ENCODE measurements around the gene PIP5KL1. TPM values are rescaled to one million over a fixed set of nuclear protein-coding genes. Genes with fewer than 3 reads are reported as not detected.

The PIP5KL1 gene
- total RNA-seq, 3 donors from 2014 or later: 0.58 to 1.9 (median 1.1) TPM

GRCh38 chr9:127955294-127956015 lies 24.9 kb upstream of the PIP5KL1 start:
- Histone ChIP-seq H3K36me3 (ENCODE audit: low read depth) (no peaks in the 10 kb centered on the region), H3K4me1 (ENCODE audit: low read depth) (peaks cover 59% of the 10 kb centered on the region), H3K4me3 (no peak overlapping the region), H3K9me3 (no peaks in the 10 kb centered on the region)
- intact Hi-C loops (cut with DNase I, micrococcal nuclease): loop anchor here in 1 of 2 donors (10.0 kb wide), 1 partner anchor 159 kb away; no protein-coding TSS in a partner anchor
- peak; percentile 92 for ATAC-seq
- peak; percentile 89 to 95 (median 93) for DNase-seq
- TF ChIP-seq, protein P1, sequence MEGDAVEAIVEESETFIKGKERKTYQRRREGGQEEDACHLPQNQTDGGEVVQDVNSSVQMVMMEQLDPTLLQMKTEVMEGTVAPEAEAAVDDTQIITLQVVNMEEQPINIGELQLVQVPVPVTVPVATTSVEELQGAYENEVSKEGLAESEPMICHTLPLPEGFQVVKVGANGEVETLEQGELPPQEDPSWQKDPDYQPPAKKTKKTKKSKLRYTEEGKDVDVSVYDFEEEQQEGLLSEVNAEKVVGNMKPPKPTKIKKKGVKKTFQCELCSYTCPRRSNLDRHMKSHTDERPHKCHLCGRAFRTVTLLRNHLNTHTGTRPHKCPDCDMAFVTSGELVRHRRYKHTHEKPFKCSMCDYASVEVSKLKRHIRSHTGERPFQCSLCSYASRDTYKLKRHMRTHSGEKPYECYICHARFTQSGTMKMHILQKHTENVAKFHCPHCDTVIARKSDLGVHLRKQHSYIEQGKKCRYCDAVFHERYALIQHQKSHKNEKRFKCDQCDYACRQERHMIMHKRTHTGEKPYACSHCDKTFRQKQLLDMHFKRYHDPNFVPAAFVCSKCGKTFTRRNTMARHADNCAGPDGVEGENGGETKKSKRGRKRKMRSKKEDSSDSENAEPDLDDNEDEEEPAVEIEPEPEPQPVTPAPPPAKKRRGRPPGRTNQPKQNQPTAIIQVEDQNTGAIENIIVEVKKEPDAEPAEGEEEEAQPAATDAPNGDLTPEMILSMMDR (IDR thresholded peaks at IDR 0.05): peak; percentile 76

GRCh38 chr9:127954831-127955293 lies 24.3 kb upstream of the PIP5KL1 start:
- intact Hi-C loops (cut with DNase I, micrococcal nuclease): loop anchor here in 1 of 2 donors (10.0 kb wide), 1 partner anchor 160 kb away; no protein-coding TSS in a partner anchor
- peaks cover 53% of the 10 kb centered on the region for H3K4me1 ChIP-seq (ENCODE audit: low read depth)
- ATAC-seq: no peak
- DNase-seq: peak in 1 of 3 donors; percentile 55
- no peaks in the 10 kb centered on the region for H3K36me3 ChIP-seq (ENCODE audit: low read depth)
- TF ChIP-seq, protein P1 (IDR thresholded peaks at IDR 0.05): no peak
- no peaks in the 10 kb centered on the region for H3K9me3 ChIP-seq
- H3K4me3 ChIP-seq: no peak overlapping the region

- H3K4me3 ChIP-seq: no peak overlapping the region
- no peaks in the 10 kb centered on the region for H3K36me3 ChIP-seq (ENCODE audit: low read depth)
- intact Hi-C loops (cut with DNase I, micrococcal nuclease): loop anchor here in 1 of 2 donors (10.0 kb wide), 1 partner anchor 161 kb away; no protein-coding TSS in a partner anchor
- DNase-seq: peak in 1 of 3 donors; percentile 51
- H3K9me3 ChIP-seq: no peaks in the 10 kb centered on the region
- TF ChIP-seq, protein P1 (IDR thresholded peaks at IDR 0.05): no peak
- H3K4me1 ChIP-seq (ENCODE audit: low read depth): peaks cover 52% of the 10 kb centered on the region
- peak; percentile 28 for ATAC-seq
Measured at GRCh38 chr9:127953768-127954505, 23.4 kb upstream of the PIP5KL1 start.

DNA sequence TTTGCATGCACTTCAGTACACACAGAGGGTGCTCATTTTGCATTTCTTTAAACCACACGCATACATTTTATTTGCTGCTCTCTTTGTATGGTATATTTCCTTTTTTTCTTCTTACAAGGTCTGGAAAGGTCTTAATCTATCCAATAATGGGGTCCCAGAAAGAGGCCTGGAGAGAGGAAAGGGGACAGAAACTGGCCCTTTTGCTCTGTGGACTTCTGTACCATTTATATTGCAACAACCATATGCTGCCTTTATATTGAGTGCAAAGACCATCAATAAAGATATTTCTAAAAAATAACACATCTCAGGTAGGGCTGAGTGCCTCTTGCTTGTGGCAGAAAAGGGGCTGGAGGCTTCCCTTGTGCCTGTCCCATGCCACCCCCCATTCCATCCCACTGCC lies 22.6 kb upstream of the PIP5KL1 start:
- intact Hi-C loops (cut with DNase I, micrococcal nuclease): loop anchor here in 1 of 2 donors (10.0 kb wide), 1 partner anchor 162 kb away; no protein-coding TSS in a partner anchor
- Histone ChIP-seq H3K9me3 (no peaks in the 10 kb centered on the region), H3K4me3 (no peak overlapping the region), H3K36me3 (ENCODE audit: low read depth) (no peaks in the 10 kb centered on the region), H3K4me1 (ENCODE audit: low read depth) (peaks cover 52% of the 10 kb centered on the region)
- ATAC-seq (no peak), DNase-seq (no peak)
- TF ChIP-seq, protein P1 (IDR thresholded peaks at IDR 0.05): no peak

DNA sequence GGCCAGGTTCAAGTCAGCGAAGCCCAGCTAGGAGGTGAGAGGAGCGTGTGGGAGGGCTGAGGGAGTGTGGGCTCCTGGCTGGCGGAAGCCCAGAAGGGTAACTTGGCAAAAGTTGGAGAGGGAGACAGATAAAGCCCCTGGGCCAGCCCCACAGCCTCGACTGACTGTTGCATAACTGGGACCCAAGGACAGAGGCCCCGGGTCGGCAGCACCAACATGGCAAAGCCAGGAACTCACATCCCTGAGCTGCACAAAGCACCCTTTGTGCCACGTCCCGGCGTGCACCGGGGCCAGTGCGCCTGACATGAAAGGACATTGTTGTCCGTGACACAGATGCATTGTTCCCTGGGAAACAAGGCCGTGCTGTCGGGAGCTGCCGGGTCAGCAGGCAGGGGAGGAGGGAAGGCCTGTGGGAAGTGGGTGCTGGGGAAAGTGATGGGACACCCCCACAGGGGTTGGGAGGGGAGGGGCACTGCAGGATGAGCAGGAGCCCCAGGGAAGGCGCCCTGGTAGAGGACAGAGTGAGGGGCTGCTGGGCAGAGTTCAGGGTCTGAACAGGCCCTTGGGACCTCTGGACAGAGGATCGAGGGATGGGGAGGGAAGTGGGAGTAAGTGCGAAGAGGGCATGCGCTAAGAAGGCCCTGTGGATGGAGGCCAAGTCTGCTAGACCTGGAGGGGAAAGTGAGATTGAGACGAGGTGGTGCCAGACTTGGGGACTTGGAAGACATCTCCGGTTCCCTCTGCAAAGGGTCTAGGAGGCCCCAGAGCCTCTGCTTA lies 20.1 kb upstream of the PIP5KL1 start:
- Histone ChIP-seq H3K4me3 (no peak overlapping the region), H3K36me3 (ENCODE audit: low read depth) (no peaks in the 10 kb centered on the region), H3K9me3 (no peaks in the 10 kb centered on the region), H3K4me1 (ENCODE audit: low read depth) (peaks cover 33% of the 10 kb centered on the region)
- TF ChIP-seq, protein P1 (IDR thresholded peaks at IDR 0.05): no peak
- intact Hi-C loops (cut with DNase I, micrococcal nuclease): loop anchor here in 1 of 2 donors (10.0 kb wide), 1 partner anchor 164 kb away; no protein-coding TSS in a partner anchor
- ATAC-seq (no peak), DNase-seq (peak in 1 of 3 donors; percentile 55)

All from mucosa of descending colon (tissue), 3 donors.